ENCODE data around the gene SLC10A7.

DNA sequence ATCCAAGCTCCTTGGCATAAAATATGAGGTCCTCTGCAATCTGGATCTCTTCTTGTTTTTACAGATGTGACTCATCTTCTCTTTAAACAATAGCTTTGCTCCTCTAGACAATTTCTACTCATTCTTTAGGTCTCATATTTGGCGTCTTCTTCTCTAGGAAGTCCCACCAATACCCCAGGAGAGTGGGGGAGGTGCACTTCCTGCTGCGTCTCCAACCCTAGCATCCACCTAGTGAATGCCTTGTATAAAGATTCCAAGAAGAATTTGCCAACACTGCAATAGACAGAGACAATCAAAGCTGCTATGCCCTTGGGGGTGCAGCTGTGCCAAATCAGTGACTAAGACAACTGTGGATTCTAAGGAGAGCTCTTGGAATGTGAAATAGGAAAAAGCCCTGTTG, 45.7 kb upstream of the SLC10A7 start:
- TF ChIP-seq, protein P1, sequence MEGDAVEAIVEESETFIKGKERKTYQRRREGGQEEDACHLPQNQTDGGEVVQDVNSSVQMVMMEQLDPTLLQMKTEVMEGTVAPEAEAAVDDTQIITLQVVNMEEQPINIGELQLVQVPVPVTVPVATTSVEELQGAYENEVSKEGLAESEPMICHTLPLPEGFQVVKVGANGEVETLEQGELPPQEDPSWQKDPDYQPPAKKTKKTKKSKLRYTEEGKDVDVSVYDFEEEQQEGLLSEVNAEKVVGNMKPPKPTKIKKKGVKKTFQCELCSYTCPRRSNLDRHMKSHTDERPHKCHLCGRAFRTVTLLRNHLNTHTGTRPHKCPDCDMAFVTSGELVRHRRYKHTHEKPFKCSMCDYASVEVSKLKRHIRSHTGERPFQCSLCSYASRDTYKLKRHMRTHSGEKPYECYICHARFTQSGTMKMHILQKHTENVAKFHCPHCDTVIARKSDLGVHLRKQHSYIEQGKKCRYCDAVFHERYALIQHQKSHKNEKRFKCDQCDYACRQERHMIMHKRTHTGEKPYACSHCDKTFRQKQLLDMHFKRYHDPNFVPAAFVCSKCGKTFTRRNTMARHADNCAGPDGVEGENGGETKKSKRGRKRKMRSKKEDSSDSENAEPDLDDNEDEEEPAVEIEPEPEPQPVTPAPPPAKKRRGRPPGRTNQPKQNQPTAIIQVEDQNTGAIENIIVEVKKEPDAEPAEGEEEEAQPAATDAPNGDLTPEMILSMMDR (IDR thresholded peaks at IDR 0.05; ENCODE audit: low read depth, low read length, missing input control) = no peak
- TF ChIP-seq, protein P2, sequence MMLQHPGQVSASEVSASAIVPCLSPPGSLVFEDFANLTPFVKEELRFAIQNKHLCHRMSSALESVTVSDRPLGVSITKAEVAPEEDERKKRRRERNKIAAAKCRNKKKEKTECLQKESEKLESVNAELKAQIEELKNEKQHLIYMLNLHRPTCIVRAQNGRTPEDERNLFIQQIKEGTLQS (IDR thresholded peaks at IDR 0.05) = no peak
- TF ChIP-seq, protein P3, sequence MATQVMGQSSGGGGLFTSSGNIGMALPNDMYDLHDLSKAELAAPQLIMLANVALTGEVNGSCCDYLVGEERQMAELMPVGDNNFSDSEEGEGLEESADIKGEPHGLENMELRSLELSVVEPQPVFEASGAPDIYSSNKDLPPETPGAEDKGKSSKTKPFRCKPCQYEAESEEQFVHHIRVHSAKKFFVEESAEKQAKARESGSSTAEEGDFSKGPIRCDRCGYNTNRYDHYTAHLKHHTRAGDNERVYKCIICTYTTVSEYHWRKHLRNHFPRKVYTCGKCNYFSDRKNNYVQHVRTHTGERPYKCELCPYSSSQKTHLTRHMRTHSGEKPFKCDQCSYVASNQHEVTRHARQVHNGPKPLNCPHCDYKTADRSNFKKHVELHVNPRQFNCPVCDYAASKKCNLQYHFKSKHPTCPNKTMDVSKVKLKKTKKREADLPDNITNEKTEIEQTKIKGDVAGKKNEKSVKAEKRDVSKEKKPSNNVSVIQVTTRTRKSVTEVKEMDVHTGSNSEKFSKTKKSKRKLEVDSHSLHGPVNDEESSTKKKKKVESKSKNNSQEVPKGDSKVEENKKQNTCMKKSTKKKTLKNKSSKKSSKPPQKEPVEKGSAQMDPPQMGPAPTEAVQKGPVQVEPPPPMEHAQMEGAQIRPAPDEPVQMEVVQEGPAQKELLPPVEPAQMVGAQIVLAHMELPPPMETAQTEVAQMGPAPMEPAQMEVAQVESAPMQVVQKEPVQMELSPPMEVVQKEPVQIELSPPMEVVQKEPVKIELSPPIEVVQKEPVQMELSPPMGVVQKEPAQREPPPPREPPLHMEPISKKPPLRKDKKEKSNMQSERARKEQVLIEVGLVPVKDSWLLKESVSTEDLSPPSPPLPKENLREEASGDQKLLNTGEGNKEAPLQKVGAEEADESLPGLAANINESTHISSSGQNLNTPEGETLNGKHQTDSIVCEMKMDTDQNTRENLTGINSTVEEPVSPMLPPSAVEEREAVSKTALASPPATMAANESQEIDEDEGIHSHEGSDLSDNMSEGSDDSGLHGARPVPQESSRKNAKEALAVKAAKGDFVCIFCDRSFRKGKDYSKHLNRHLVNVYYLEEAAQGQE (IDR thresholded peaks at IDR 0.05) = no peak
- no peak for TF ChIP-seq GABPA (IDR thresholded peaks at IDR 0.05 in 1 of 2, conservative IDR thresholded peaks at IDR 0.05 in 1 of 2)
- no peak for TF ChIP-seq RAD21 (IDR thresholded peaks at IDR 0.05)
- TF ChIP-seq, protein P4, sequence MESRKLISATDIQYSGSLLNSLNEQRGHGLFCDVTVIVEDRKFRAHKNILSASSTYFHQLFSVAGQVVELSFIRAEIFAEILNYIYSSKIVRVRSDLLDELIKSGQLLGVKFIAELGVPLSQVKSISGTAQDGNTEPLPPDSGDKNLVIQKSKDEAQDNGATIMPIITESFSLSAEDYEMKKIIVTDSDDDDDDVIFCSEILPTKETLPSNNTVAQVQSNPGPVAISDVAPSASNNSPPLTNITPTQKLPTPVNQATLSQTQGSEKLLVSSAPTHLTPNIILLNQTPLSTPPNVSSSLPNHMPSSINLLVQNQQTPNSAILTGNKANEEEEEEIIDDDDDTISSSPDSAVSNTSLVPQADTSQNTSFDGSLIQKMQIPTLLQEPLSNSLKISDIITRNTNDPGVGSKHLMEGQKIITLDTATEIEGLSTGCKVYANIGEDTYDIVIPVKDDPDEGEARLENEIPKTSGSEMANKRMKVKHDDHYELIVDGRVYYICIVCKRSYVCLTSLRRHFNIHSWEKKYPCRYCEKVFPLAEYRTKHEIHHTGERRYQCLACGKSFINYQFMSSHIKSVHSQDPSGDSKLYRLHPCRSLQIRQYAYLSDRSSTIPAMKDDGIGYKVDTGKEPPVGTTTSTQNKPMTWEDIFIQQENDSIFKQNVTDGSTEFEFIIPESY (IDR thresholded peaks at IDR 0.05) = no peak
- TF ChIP-seq NR2F2 (IDR thresholded peaks at IDR 0.05) = no peak
- TF ChIP-seq FOXA1 (IDR thresholded peaks at IDR 0.05) = no peak
- no peak for TF ChIP-seq TAF1 (conservative IDR thresholded peaks at IDR 0.05)
